Measurements from ENCODE around the gene DMAP1.

DMAP1 gene

GRCh38 chr1:44250068-44250781 lies 37.0 kb downstream of the DMAP1 start:
- TF ChIP-seq EZH2phosphoT487 (IDR thresholded peaks at IDR 0.05; ENCODE audit: low read length) (no peak), CTCF (IDR thresholded peaks at IDR 0.05; ENCODE audit: low read length) (no peak), EZH2 (optimal IDR thresholded peaks at IDR 0.05; ENCODE audit: low read depth, low read length) (no peak)

DNA sequence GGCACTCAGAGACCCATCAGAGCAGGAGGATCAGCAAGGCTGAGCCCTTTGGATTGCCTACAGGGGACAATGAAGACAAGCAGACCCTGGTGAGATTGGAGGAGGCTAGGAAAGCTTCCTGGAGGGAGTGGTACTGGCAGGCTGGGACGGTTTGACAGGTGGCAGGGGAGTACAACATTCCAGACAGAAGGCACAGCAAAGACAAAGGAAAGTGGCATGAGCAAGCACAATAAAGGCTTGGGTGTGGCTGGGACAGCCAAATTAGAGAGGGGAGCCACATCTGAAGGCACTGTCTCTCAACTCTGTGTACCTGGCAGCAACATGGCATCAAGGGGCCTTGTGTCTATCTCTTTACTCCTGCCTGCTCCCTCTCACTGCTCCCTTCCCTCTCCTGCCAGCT lies 38.2 kb downstream of the DMAP1 start:
- H3F3A ChIP-seq (ENCODE audit: insufficient read depth, low read length): no peaks in the 10 kb centered on the region
- TF ChIP-seq EZH2 (optimal IDR thresholded peaks at IDR 0.05; ENCODE audit: low read depth, low read length) (no peak), EZH2phosphoT487 (IDR thresholded peaks at IDR 0.05; ENCODE audit: low read length) (no peak), CTCF (IDR thresholded peaks at IDR 0.05; ENCODE audit: low read length) (no peak)
- H3K9me2 ChIP-seq (replicated peaks; ENCODE audit: insufficient read depth, low read length): no peaks in the 10 kb centered on the region
- H3K4me3 ChIP-seq (ENCODE audit: low read length): no peak overlapping the region
- no peak overlapping the region for H2AFZ ChIP-seq (ENCODE audit: low read length)
- H3K79me2 ChIP-seq (ENCODE audit: low read length): no peaks in the 10 kb centered on the region
- H3K27ac ChIP-seq (ENCODE audit: low read length): no peak overlapping the region
- no peaks in the 10 kb centered on the region for H3K36me3 ChIP-seq (replicated peaks; ENCODE audit: insufficient read depth, low read length)
- no peak overlapping the region for H3K9ac ChIP-seq (ENCODE audit: low read length)
- H4K20me1 ChIP-seq (ENCODE audit: insufficient read depth, low read length): no peaks in the 10 kb centered on the region
- H3K4me1 ChIP-seq (ENCODE audit: low read length): no peaks in the 10 kb centered on the region
- no peaks in the 10 kb centered on the region for H3K9me3 ChIP-seq (replicated peaks; ENCODE audit: insufficient read depth, low read length)
- no peak for DNase-seq
- no peak overlapping the region for H3K4me2 ChIP-seq (ENCODE audit: low read depth, low read length)
- no peaks in the 10 kb centered on the region for H3K27me3 ChIP-seq (replicated peaks; ENCODE audit: insufficient read depth, low read length)

More at GRCh38 chr1:44250068-44250781, 37.0 kb downstream of the DMAP1 start:
- Histone ChIP-seq H3K4me2 (ENCODE audit: low read depth, low read length) (no peak overlapping the region), H3K27me3 (replicated peaks; ENCODE audit: insufficient read depth, low read length) (no peaks in the 10 kb centered on the region), H2AFZ (ENCODE audit: low read length) (no peak overlapping the region), H3F3A (ENCODE audit: insufficient read depth, low read length) (no peaks in the 10 kb centered on the region), H3K27ac (ENCODE audit: low read length) (no peak overlapping the region), H3K4me1 (ENCODE audit: low read length) (no peaks in the 10 kb centered on the region), H3K79me2 (ENCODE audit: low read length) (no peaks in the 10 kb centered on the region), H3K4me3 (ENCODE audit: low read length) (no peak overlapping the region), H3K36me3 (replicated peaks; ENCODE audit: insufficient read depth, low read length) (no peaks in the 10 kb centered on the region), H3K9ac (ENCODE audit: low read length) (no peak overlapping the region), H4K20me1 (ENCODE audit: insufficient read depth, low read length) (no peaks in the 10 kb centered on the region), H3K9me3 (replicated peaks; ENCODE audit: insufficient read depth, low read length) (no peaks in the 10 kb centered on the region), H3K9me2 (replicated peaks; ENCODE audit: insufficient read depth, low read length) (no peaks in the 10 kb centered on the region)
- DNase-seq: no peak

- no peaks in the 10 kb centered on the region for H3K27me3 ChIP-seq (replicated peaks; ENCODE audit: insufficient read depth, low read length)
- H3K9me2 ChIP-seq (replicated peaks; ENCODE audit: insufficient read depth, low read length): no peaks in the 10 kb centered on the region
- no peaks in the 10 kb centered on the region for H3K9me3 ChIP-seq (replicated peaks; ENCODE audit: insufficient read depth, low read length)
- no peaks in the 10 kb centered on the region for H3K4me1 ChIP-seq (ENCODE audit: low read length)
- H3K36me3 ChIP-seq (replicated peaks; ENCODE audit: insufficient read depth, low read length): no peaks in the 10 kb centered on the region
- H3K9ac ChIP-seq (ENCODE audit: low read length): no peak overlapping the region
- TF ChIP-seq EZH2 (optimal IDR thresholded peaks at IDR 0.05; ENCODE audit: low read depth, low read length) (no peak), EZH2phosphoT487 (IDR thresholded peaks at IDR 0.05; ENCODE audit: low read length) (no peak), CTCF (IDR thresholded peaks at IDR 0.05; ENCODE audit: low read length) (no peak)
- no peaks in the 10 kb centered on the region for H3F3A ChIP-seq (ENCODE audit: insufficient read depth, low read length)
- H3K4me3 ChIP-seq (ENCODE audit: low read length): no peak overlapping the region
- no peak for DNase-seq
- no peak overlapping the region for H2AFZ ChIP-seq (ENCODE audit: low read length)
- no peaks in the 10 kb centered on the region for H4K20me1 ChIP-seq (ENCODE audit: insufficient read depth, low read length)
- no peaks in the 10 kb centered on the region for H3K79me2 ChIP-seq (ENCODE audit: low read length)
- H3K27ac ChIP-seq (ENCODE audit: low read length): no peak overlapping the region
- no peak overlapping the region for H3K4me2 ChIP-seq (ENCODE audit: low read depth, low read length)
These were observed 38.9 kb downstream of the DMAP1 start for GRCh38 chr1:44251989-44252671.

Data from MM.1S (cell line).